ENCODE data around the gene SLC25A1.

The SLC25A1 gene

GRCh38 chr22:19134874-19135273 lies 43.7 kb downstream of the SLC25A1 start:
- DNase-seq: no peak

- DNase-seq: no peak
Measured at GRCh38 chr22:19134176-19134831, 44.2 kb downstream of the SLC25A1 start.

- no peak for DNase-seq
Measured at GRCh38 chr22:19133561-19133960, 45.0 kb downstream of the SLC25A1 start.

- no peak for DNase-seq
Measured at GRCh38 chr22:19132693-19133400, 45.7 kb downstream of the SLC25A1 start.

- no peak for DNase-seq
Measured at GRCh38 chr22:19132153-19132552, 46.4 kb downstream of the SLC25A1 start.

GRCh38 chr22:19131685-19132015 lies 46.9 kb downstream of the SLC25A1 start:
- no peak for DNase-seq

- DNase-seq: no peak
Measured at GRCh38 chr22:19130959-19131684, 47.4 kb downstream of the SLC25A1 start, which contains the start of gene TSSK2. Gene TSSK2 (plus strand): TSS chr22:19131308. CDS start chr22:19131400, 92 bp downstream.

GRCh38 chr22:19129871-19130270 lies 48.7 kb downstream of the SLC25A1 start:
- no peak for DNase-seq

GRCh38 chr22:19128946-19129727 lies 49.4 kb downstream of the SLC25A1 start:
- no peak for DNase-seq

- no peak for DNase-seq
Measured at GRCh38 chr22:19128009-19128401, 50.5 kb downstream of the SLC25A1 start.

- no peak for DNase-seq
Measured at GRCh38 chr22:19127329-19128008, 51.1 kb downstream of the SLC25A1 start.

GRCh38 chr22:19126309-19127273 lies 51.9 kb downstream of the SLC25A1 start:
- no peak for DNase-seq
